Mucosa of descending colon (tissue), 3 donors: ENCODE results near the gene GRIPAP1. TPM values are rescaled to one million over a fixed set of nuclear protein-coding genes. Genes with fewer than 3 reads are reported as not detected.
"Not testable (repeated sequence)": the region's sequence is repeated elsewhere in the genome, so short reads cannot be mapped to it uniquely, and the experiment has no call there.

Experiments
- ATAC-seq: fragments of 200-7000 bp; cut with Tn5 transposase; one replicate; pipeline ENCODE4 v1.9.1; 2020; ENCODE audit warnings: mild to moderate bottlenecking, moderate library complexity
- DNase-seq, 3 donors: peaks; one replicate each; pipeline ENCODE4 v3.0.0-alpha.2; 2020
- H3K36me3 ChIP-seq: fragments of 200-600 bp; one replicate; pipeline ENCODE4 v1.8.0; 2021; ENCODE audit warnings: low read depth, mild to moderate bottlenecking
- H3K4me1 ChIP-seq: fragments of 200-600 bp; one replicate; pipeline ENCODE4 v1.8.0; 2021; ENCODE audit warnings: low read depth, mild to moderate bottlenecking
- H3K4me3 ChIP-seq: fragments of 200-600 bp; one replicate; pipeline ENCODE4 v1.8.0; 2021; ENCODE audit warnings: mild to moderate bottlenecking
- H3K9me3 ChIP-seq: fragments of 200-600 bp; one replicate; pipeline ENCODE4 v1.8.0; 2021; ENCODE audit warnings: mild to moderate bottlenecking
- CTCF ChIP-seq: fragments of 200-600 bp; IDR thresholded peaks from one replicate; pipeline ENCODE4 v1.8.0; 2022; ENCODE audit warnings: antibody characterized with exemption, mild to moderate bottlenecking
- intact Hi-C, 2 donors: fragments of 100-400 bp; cut with DNase I in 1 of 2; cut with micrococcal nuclease in 1 of 2; formaldehyde crosslinking; loops; one replicate each; pipeline versions ENCODE4 v1.11.0 to v1.11.1; 2022; cut with DNase I, micrococcal nuclease
- total RNA-seq, 3 donors: library from RNA; stranded (reverse); fragmentation: NEBNext Ultra II Directional in 2 of 3; extraction: Animal tissue kit (Norgen Biotek cat#: 25700) in 2 of 3; gene quantifications; one replicate each; pipeline versions ENCODE4 v1.2.1 to v1.2.4, GENCODE V29; 2021 to 2023
- donor health status: DM: no; HTN: no; CAD: no; lungs with moderate emphysema.
- donor health status: DM: no; HTN: no; CAD: no.
- donor health status: DM: no; HTN: yes; CAD: no.

GRIPAP1 gene
- total RNA-seq, 3 donors from 2014 or later: 39.5 to 48.9 (median 47.5) TPM

- intact Hi-C loops: no loop called here
- DNase-seq: no peak
- no peak for TF ChIP-seq CTCF
- no peak for ATAC-seq
- H3K4me1 ChIP-seq: no peaks in the 10 kb centered on the region
- no peaks in the 10 kb centered on the region for H3K9me3 ChIP-seq
- H3K4me3 ChIP-seq: no peak overlapping the region
- no peaks in the 10 kb centered on the region for H3K36me3 ChIP-seq
Observed at GRCh38 chrX:48981178-48981577, 20.9 kb downstream of the GRIPAP1 start.

DNA sequence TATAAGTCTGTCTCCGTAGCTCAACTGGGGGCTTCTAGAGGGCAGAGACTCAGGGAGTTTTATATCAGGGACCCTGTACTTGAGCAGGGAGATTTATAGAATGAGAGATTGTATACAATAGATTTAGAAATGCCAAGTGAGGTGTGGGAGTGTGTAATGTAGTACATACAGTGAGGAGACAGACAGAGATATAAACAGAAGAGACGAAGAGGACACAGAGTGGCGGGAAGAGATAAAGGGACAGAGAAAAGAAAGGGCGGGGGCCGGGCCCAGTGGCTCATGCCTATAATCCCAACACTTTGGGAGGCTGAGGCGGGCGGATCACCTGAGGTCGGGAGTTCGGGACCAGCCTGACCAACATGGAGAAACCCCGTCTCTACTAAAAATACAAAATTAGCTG is 21.7 kb downstream of the GRIPAP1 start:
- H3K4me1 ChIP-seq, intact Hi-C loops, H3K9me3 ChIP-seq, ATAC-seq, H3K4me3 ChIP-seq, DNase-seq, H3K36me3 ChIP-seq: not testable (repeated sequence)

DNA sequence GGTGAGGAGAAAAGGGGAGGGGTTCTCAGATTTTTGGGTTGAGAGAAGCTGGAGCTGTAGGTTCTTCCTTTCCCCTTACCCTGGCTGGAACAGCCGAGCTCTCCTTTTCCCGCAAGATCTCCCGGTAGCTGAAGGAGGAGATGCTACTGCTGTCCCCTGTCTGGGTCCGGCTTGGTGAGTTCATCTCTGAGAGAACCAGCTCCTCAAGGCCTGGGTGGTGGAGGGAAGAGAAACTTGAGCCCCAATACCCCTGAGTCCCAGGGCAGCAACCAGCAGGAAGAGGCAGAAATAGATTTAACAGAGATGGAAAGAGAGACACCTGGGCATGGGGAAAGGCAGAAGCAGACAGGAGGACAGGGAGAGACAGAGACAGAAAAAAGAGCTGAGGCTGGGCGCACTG is 23.8 kb downstream of the GRIPAP1 start:
- no peak for DNase-seq
- intact Hi-C loops: no loop called here
- H3K36me3 ChIP-seq: no peaks in the 10 kb centered on the region
- no peak for TF ChIP-seq CTCF
- no peaks in the 10 kb centered on the region for H3K9me3 ChIP-seq
- ATAC-seq: no peak
- no peaks in the 10 kb centered on the region for H3K4me1 ChIP-seq
- H3K4me3 ChIP-seq: no peak overlapping the region

DNA sequence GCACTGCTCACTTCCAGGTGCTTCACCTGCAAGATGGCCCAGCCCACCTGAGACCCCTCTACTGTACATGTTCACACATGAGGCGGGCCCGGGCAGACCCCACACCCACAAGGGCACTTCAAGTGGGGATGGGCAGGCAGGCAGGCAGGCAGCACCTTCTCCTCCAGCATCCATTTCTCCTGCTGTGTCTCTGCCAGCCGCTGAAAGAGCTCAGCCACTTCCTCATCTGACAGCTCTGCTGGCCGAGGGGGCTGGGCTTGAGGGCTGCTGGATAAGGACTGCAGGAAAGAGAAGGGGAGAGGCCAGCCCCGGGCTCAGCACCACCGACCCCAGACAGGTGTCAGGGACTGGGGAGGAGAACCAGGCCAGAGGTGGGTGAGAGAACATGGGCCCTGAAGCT is 26.0 kb downstream of the GRIPAP1 start:
- no peak for ATAC-seq
- no peak for DNase-seq
- intact Hi-C loops: no loop called here
- Histone ChIP-seq H3K4me3 (no peak overlapping the region), H3K4me1 (no peaks in the 10 kb centered on the region), H3K36me3 (no peaks in the 10 kb centered on the region), H3K9me3 (no peaks in the 10 kb centered on the region)
- no peak for TF ChIP-seq CTCF

DNA sequence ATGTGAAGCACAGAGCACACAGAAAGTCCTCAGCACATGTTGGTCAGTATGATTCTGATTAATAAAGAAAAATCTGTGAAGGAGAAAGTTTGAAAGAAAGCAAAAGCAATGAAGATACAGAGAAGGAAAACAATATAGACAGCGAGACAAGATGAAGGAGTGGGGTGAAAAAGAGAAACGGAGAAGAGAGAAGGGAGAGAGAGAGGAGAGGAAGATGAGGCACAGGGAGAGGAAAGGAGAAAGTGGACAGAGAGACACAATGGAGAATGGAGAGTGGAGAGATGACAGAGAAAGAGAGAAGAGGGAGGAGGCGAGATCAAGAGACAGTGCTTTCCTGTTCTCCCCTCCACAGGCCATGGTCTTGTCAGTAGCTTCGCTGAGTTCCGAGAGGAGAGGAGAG is 26.5 kb downstream of the GRIPAP1 start:
- intact Hi-C loops: no loop called here

DNA sequence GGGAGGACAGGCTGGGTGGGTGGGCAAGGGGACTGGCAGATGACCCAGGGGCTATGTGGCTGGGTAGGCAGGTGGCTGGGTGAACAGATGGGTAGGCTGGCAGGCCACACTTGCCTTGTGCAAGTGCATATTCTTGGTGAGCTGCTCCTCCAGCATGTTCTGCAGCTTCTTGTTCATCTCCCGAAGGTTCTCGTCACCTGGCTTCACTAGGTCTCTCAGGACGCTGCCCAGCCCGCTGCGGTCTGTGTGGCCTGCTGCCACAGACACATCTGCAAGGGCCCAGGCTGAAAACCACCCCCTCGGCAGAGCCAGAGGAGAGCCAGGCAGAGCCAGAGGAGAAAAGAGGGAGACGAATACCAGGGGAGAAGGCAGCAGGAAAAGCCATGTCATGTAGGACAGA is 27.0 kb downstream of the GRIPAP1 start:
- DNase-seq: no peak
- ATAC-seq: no peak
- H3K4me3 ChIP-seq: no peak overlapping the region
- intact Hi-C loops: no loop called here
- H3K4me1 ChIP-seq: no peaks in the 10 kb centered on the region
- TF ChIP-seq CTCF: no peak
- H3K9me3 ChIP-seq: no peaks in the 10 kb centered on the region
- no peaks in the 10 kb centered on the region for H3K36me3 ChIP-seq

More for the DNA sequence above, 26.5 kb downstream of the GRIPAP1 start:
- no peaks in the 10 kb centered on the region for H3K36me3 ChIP-seq
- ATAC-seq (no peak), DNase-seq (no peak)
- H3K9me3 ChIP-seq: no peaks in the 10 kb centered on the region
- H3K4me3 ChIP-seq: no peak overlapping the region
- no peaks in the 10 kb centered on the region for H3K4me1 ChIP-seq
- no peak for TF ChIP-seq CTCF
